ENCODE results near the gene CIB4. TPM values are rescaled to one million over a fixed set of nuclear protein-coding genes. Genes with fewer than 3 reads are reported as not detected.

The CIB4 gene
- total and polyA plus RNA-seq, 2 experiments from 2014 or later = not detected

GRCh38 chr2:26532301-26533250 lies 108.6 kb downstream of the CIB4 start:
- no peak overlapping the region for H3K27ac ChIP-seq
- DNase-seq (ENCODE audit: low read depth in 1 of 2, low spot score in 1 of 2) = no peak
- no peak overlapping the region for H3K4me3 ChIP-seq
- no peak for TF ChIP-seq CTCF (IDR thresholded peaks at IDR 0.05; ENCODE audit: low read depth, low read length)
- no peaks in the 10 kb centered on the region for H3K4me1 ChIP-seq (ENCODE audit: low read depth)
- no peaks in the 10 kb centered on the region for H3K27me3 ChIP-seq
- H3K36me3 ChIP-seq = no peaks in the 10 kb centered on the region
- no peaks in the 10 kb centered on the region for H3K9me3 ChIP-seq (ENCODE audit: low read depth)

Other genes with a start within 250 kb of the CIB4 start
- gene DRC1, start 239.4 kb downstream of the CIB4 start, total RNA-seq = not detected in 2 replicates
- not detected in 2 replicates for gene DRC1, start 239.4 kb downstream of the CIB4 start, polyA plus RNA-seq
- gene OTOF, start 163.2 kb downstream of the CIB4 start, total RNA-seq = 0.04 TPM in 1 of 2 replicates, not detected in the other
- 0.30 TPM in 1 of 2 replicates, not detected in the other for gene OTOF, start 163.2 kb downstream of the CIB4 start, polyA plus RNA-seq
- 2.9 and 6.2 TPM in 2 replicates for gene KCNK3, start 51.4 kb upstream of the CIB4 start, total RNA-seq
- 3.1 and 3.5 TPM in 2 replicates for gene KCNK3, start 51.4 kb upstream of the CIB4 start, polyA plus RNA-seq
- 11.2 and 21.4 TPM in 2 replicates for gene SLC35F6, start 122.9 kb upstream of the CIB4 start, total RNA-seq
- gene SLC35F6, start 122.9 kb upstream of the CIB4 start, polyA plus RNA-seq = 4.2 and 7.2 TPM in 2 replicates
- 1.9 and 18.6 TPM in 2 replicates for gene CENPA, start 144.7 kb upstream of the CIB4 start, total RNA-seq
- 5.1 and 51.8 TPM in 2 replicates for gene CENPA, start 144.7 kb upstream of the CIB4 start, polyA plus RNA-seq
- gene DPYSL5, start 206.8 kb upstream of the CIB4 start, total RNA-seq = 4.1 and 4.5 TPM in 2 replicates
- 3.7 and 5.6 TPM in 2 replicates for gene DPYSL5, start 206.8 kb upstream of the CIB4 start, polyA plus RNA-seq

All from cardiac muscle cell (in vitro differentiated cells and primary cell).